Neural cell (in vitro differentiated cells): Measurements from ENCODE around the gene ZNHIT6. TPM values are rescaled to one million over a fixed set of nuclear protein-coding genes. Genes with fewer than 3 reads are reported as not detected.

Experiments used
- H2AFZ ChIP-seq: fragments of 200-600, 300-800 bp; sonication (generic), shearing (Covaris generic); 2 replicates; pipeline ENCODE4 v1.6.0; 2014; ENCODE audit warnings: low read depth, mild to moderate bottlenecking, antibody characterized with exemption, low read length, moderate library complexity
- H3F3A ChIP-seq: fragments of 200-600 bp; shearing (Covaris generic); 2 replicates; pipeline ENCODE4 v1.6.1; 2016; ENCODE audit warnings: mild to moderate bottlenecking, moderate library complexity, mixed read lengths, antibody characterized with exemption, low read length; ENCODE audit not compliant: insufficient read depth, poor library complexity, severe bottlenecking
- H3K27ac ChIP-seq: fragments of 200-600, 300-800 bp; sonication (generic), shearing (Covaris generic); 2 replicates; pipeline ENCODE4 v1.5.1; 2014; ENCODE audit warnings: mild to moderate bottlenecking, low read length, moderate library complexity
- H3K27me3 ChIP-seq: fragments of 300-800, 200-600 bp; sonication (generic), shearing (Covaris generic); 2 replicates; pipeline ENCODE4 v1.6.0; 2014; ENCODE audit warnings: mild to moderate bottlenecking, low read depth, low read length, moderate library complexity; ENCODE audit not compliant: insufficient read depth
- H3K36me3 ChIP-seq: fragments of 300-800, 200-600 bp; sonication (generic), shearing (Covaris generic); 2 replicates; pipeline ENCODE4 v1.5.1; 2014; ENCODE audit warnings: mild to moderate bottlenecking, antibody characterized with exemption, low read length, moderate library complexity; ENCODE audit not compliant: insufficient read depth
- H3K4me2 ChIP-seq: fragments of 300-800, 200-600 bp; sonication (generic), shearing (Covaris generic); 2 replicates; pipeline ENCODE4 v1.6.0; 2014; ENCODE audit warnings: mild to moderate bottlenecking, low read length
- H3K4me3 ChIP-seq: fragments of 300-800, 200-600 bp; sonication (generic), shearing (Covaris generic); 2 replicates; pipeline ENCODE4 v1.5.1; 2014; ENCODE audit warnings: mild to moderate bottlenecking, low read length, moderate library complexity
- H3K79me2 ChIP-seq: fragments of 200-600 bp; shearing (Covaris generic); replicated peaks from 2 replicates; pipeline ENCODE4 v1.6.0; 2014; ENCODE audit warnings: mild to moderate bottlenecking, low read length, moderate library complexity; ENCODE audit not compliant: insufficient read depth
- H3K9ac ChIP-seq: fragments of 300-800, 200-600 bp; sonication (generic), shearing (Covaris generic); 2 replicates; pipeline ENCODE4 v1.6.1; 2016; ENCODE audit warnings: mild to moderate bottlenecking, low read length, mixed read lengths
- H3K9me2 ChIP-seq: fragments of 200-600 bp; shearing (Covaris generic); 2 replicates; pipeline ENCODE4 v1.6.1; 2016; ENCODE audit warnings: mild to moderate bottlenecking, low read length, mixed read lengths; ENCODE audit not compliant: insufficient read depth
- H3K9me3 ChIP-seq: fragments of 200-600, 300-800 bp; sonication (generic), shearing (Covaris generic); 2 replicates; pipeline ENCODE4 v1.6.1; 2016; ENCODE audit warnings: mild to moderate bottlenecking, mixed run types, low read length, moderate library complexity, mixed read lengths
- H4K20me1 ChIP-seq: fragments of 200-600 bp; shearing (Covaris generic); 2 replicates; pipeline ENCODE4 v1.6.1; 2016; ENCODE audit warnings: mild to moderate bottlenecking, mixed run types; ENCODE audit not compliant: insufficient read depth
- EP300 ChIP-seq: fragments of 450-650 bp; conservative IDR thresholded peaks from 2 replicates; pipeline ENCODE4 v1.6.1; 2014; ENCODE audit warnings: antibody characterized with exemption, mild to moderate bottlenecking, moderate library complexity; ENCODE audit not compliant: poor library complexity, severe bottlenecking
- EZH2 ChIP-seq: fragments of 200-600, 300-800 bp; shearing (Covaris generic), sonication (generic); IDR thresholded peaks from 2 replicates; pipeline ENCODE4 v1.6.1; 2014; ENCODE audit warnings: antibody characterized with exemption, low read length, borderline replicate concordance, mild to moderate bottlenecking; ENCODE audit not compliant: insufficient read depth, poor library complexity, severe bottlenecking
- MXI1 ChIP-seq: fragments of 450-650 bp; conservative IDR thresholded peaks from 2 replicates; pipeline ENCODE4 v1.6.1; 2014; ENCODE audit warnings: antibody characterized with exemption, mild to moderate bottlenecking; ENCODE audit not compliant: poor library complexity, severe bottlenecking
- RAD21 ChIP-seq: fragments of 450-650 bp; conservative IDR thresholded peaks from 2 replicates; pipeline ENCODE4 v1.6.1; 2014; ENCODE audit warnings: antibody characterized with exemption, mild to moderate bottlenecking, moderate library complexity
- SMC3 ChIP-seq: fragments of 450-650 bp; conservative IDR thresholded peaks from 2 replicates; pipeline ENCODE4 v1.6.1; 2014; ENCODE audit warnings: antibody characterized with exemption, mild to moderate bottlenecking, moderate library complexity; ENCODE audit not compliant: poor library complexity
- TAF1 ChIP-seq: IDR thresholded peaks from 2 replicates; pipeline ENCODE4 v1.6.1; 2012; ENCODE audit warnings: low read depth
- polyA plus RNA-seq: library from polyadenylated mRNA; depleted of rRNA; stranded (reverse); fragments of >200 nt; gene quantifications from 2 replicates; pipeline ENCODE4 v1.2.3, GENCODE V29; 2014
- TF ChIP-seq, protein P1 (sequence below): IDR thresholded peaks from 2 replicates; pipeline ENCODE4 v1.6.1; 2012; ENCODE audit warnings: borderline replicate concordance
- TF ChIP-seq, protein P2 (sequence below): fragments of 450-650 bp; IDR thresholded peaks from 2 replicates; pipeline ENCODE4 v1.5.1; 2014; ENCODE audit warnings: antibody characterized with exemption, mild to moderate bottlenecking, moderate library complexity; ENCODE audit not compliant: poor library complexity, severe bottlenecking

The ZNHIT6 gene
- polyA plus RNA-seq, 1 donor from 2014 or later = 16.6 TPM

GRCh38 chr1:85628791-85629531 is 79.3 kb downstream of the ZNHIT6 start:
- Histone ChIP-seq H3K9ac (no peak overlapping the region), H3K27me3 (no peaks in the 10 kb centered on the region), H3K4me3 (no peak overlapping the region), H3K4me2 (no peak overlapping the region), H4K20me1 (no peaks in the 10 kb centered on the region), H3K9me3 (no peaks in the 10 kb centered on the region), H3K79me2 (no peaks in the 10 kb centered on the region), H2AFZ (no peak overlapping the region), H3K36me3 (no peaks in the 10 kb centered on the region), H3K27ac (no peak overlapping the region), H3F3A (no peaks in the 10 kb centered on the region), H3K9me2 (no peaks in the 10 kb centered on the region)
- TF ChIP-seq TAF1 (no peak), RAD21 (no peak), MXI1 (no peak), EZH2 (no peak), SMC3 (no peak)
- TF ChIP-seq, protein P1, sequence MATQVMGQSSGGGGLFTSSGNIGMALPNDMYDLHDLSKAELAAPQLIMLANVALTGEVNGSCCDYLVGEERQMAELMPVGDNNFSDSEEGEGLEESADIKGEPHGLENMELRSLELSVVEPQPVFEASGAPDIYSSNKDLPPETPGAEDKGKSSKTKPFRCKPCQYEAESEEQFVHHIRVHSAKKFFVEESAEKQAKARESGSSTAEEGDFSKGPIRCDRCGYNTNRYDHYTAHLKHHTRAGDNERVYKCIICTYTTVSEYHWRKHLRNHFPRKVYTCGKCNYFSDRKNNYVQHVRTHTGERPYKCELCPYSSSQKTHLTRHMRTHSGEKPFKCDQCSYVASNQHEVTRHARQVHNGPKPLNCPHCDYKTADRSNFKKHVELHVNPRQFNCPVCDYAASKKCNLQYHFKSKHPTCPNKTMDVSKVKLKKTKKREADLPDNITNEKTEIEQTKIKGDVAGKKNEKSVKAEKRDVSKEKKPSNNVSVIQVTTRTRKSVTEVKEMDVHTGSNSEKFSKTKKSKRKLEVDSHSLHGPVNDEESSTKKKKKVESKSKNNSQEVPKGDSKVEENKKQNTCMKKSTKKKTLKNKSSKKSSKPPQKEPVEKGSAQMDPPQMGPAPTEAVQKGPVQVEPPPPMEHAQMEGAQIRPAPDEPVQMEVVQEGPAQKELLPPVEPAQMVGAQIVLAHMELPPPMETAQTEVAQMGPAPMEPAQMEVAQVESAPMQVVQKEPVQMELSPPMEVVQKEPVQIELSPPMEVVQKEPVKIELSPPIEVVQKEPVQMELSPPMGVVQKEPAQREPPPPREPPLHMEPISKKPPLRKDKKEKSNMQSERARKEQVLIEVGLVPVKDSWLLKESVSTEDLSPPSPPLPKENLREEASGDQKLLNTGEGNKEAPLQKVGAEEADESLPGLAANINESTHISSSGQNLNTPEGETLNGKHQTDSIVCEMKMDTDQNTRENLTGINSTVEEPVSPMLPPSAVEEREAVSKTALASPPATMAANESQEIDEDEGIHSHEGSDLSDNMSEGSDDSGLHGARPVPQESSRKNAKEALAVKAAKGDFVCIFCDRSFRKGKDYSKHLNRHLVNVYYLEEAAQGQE = no peak
- TF ChIP-seq, protein P2, sequence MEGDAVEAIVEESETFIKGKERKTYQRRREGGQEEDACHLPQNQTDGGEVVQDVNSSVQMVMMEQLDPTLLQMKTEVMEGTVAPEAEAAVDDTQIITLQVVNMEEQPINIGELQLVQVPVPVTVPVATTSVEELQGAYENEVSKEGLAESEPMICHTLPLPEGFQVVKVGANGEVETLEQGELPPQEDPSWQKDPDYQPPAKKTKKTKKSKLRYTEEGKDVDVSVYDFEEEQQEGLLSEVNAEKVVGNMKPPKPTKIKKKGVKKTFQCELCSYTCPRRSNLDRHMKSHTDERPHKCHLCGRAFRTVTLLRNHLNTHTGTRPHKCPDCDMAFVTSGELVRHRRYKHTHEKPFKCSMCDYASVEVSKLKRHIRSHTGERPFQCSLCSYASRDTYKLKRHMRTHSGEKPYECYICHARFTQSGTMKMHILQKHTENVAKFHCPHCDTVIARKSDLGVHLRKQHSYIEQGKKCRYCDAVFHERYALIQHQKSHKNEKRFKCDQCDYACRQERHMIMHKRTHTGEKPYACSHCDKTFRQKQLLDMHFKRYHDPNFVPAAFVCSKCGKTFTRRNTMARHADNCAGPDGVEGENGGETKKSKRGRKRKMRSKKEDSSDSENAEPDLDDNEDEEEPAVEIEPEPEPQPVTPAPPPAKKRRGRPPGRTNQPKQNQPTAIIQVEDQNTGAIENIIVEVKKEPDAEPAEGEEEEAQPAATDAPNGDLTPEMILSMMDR = no peak

- no peaks in the 10 kb centered on the region for H3K27me3 ChIP-seq
- H3K27ac ChIP-seq = no peak overlapping the region
- H3K79me2 ChIP-seq = no peaks in the 10 kb centered on the region
- no peak overlapping the region for H3K9ac ChIP-seq
- H2AFZ ChIP-seq = no peak overlapping the region
- H3F3A ChIP-seq = no peaks in the 10 kb centered on the region
- H3K9me3 ChIP-seq = no peaks in the 10 kb centered on the region
- H3K36me3 ChIP-seq = no peaks in the 10 kb centered on the region
- no peak overlapping the region for H3K4me2 ChIP-seq
- no peak overlapping the region for H3K4me3 ChIP-seq
- no peaks in the 10 kb centered on the region for H4K20me1 ChIP-seq
- TF ChIP-seq EP300 = no peak
- TF ChIP-seq TAF1 = no peak
- no peaks in the 10 kb centered on the region for H3K9me2 ChIP-seq
Observed at GRCh38 chr1:85626818-85627217, 81.4 kb downstream of the ZNHIT6 start.
